Right lung (tissue), 5 donors: ENCODE results near the gene SMYD3. TPM values are rescaled to one million over a fixed set of nuclear protein-coding genes. Genes with fewer than 3 reads are reported as not detected.
"Not testable (repeated sequence)": the region's sequence is repeated elsewhere in the genome, so short reads cannot be mapped to it uniquely, and the experiment has no call there.

ENCODE experiments used
- DNase-seq, 2 donors: peaks; one replicate each; pipeline ENCODE4 v3.0.0-alpha.2; 2013
- polyA plus RNA-seq, 5 donors: library from polyadenylated mRNA; unstranded; fragments of 120-200 nt; gene quantifications; one replicate each; pipeline versions ENCODE4 v1.2.1 to v1.2.3, GENCODE V29; 2013; ENCODE audit warnings: inconsistent platforms in 1 of 5, low replicate concordance in 1 of 5; ENCODE audit not compliant: insufficient read length in 5 of 5, insufficient read depth in 1 of 5

SMYD3 gene
- polyA plus RNA-seq, 5 donors, result 20.9 to 28.5 (median 24.4) TPM

DNA sequence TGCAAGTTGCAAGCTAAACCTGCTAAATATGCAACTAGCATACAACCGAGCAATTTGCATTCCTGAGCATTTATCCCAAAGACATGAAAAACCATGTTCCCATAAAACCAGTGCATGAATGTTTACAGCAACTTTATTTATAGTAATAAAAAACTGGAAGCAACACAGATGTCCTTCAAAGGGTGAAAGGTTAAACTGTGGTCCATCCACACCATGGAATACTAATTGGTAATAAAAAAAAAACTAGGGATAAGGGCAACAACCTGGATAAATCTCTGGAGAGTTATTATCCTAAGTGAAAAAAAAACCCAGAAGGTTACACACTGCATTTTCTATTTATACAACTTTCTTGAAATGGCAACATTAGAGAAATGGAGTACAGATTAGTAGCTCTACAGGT, 474.1 kb downstream of the SMYD3 start:
- no peak for DNase-seq

DNA sequence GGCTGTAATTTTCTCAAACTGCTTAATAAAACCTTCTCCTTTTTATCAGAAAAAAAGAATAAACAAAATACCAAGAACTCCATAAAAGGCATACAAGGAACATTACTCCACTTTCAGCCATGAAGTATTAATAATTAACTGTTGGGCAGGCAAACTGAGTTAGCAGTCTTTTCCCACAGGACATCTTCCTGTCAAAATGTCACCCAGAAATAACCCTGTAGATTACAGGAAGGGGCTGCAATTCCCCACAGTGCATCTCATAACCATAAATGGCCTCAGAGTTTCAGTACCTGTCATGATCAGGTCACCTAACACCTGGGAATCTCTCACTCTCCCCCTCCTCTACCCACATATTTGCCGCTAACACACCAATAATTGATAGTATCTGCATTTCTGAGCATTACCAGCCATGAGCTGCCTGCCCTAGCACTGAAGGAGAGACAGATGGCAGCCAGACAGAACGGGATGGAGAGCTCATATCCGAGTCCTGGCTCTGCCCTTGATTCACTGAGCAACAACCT, 475.0 kb downstream of the SMYD3 start:
- DNase-seq, result no peak

DNA sequence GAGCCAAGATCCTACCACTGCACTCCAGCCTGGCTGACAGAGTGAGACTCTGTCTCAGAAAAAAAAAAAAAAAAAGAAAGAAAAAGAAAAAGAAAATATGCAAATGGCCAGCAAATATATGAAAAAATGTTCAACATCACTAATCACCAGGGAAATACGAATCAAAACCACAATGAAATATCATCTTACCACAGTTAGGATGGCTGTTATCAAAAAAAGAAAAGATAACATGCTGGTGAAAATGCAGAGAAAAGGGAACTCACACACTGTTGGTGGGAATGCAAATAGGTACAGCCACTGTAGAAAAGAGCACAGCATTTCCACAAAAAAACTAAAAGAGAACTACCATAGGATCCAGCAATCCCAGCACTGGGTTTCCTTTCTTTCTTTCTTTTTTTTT, 477.5 kb downstream of the SMYD3 start:
- DNase-seq, result no peak

- not testable (repeated sequence) for DNase-seq
These were observed 483.0 kb downstream of the SMYD3 start for GRCh38 chr1:246024118-246024517.

GRCh38 chr1:246020211-246020954, 486.7 kb downstream of the SMYD3 start:
- no peak for DNase-seq

- DNase-seq, result no peak
These were observed 488.9 kb downstream of the SMYD3 start for GRCh38 chr1:246018146-246018545.

GRCh38 chr1:246012341-246012740, 494.7 kb downstream of the SMYD3 start:
- no peak for DNase-seq

DNA sequence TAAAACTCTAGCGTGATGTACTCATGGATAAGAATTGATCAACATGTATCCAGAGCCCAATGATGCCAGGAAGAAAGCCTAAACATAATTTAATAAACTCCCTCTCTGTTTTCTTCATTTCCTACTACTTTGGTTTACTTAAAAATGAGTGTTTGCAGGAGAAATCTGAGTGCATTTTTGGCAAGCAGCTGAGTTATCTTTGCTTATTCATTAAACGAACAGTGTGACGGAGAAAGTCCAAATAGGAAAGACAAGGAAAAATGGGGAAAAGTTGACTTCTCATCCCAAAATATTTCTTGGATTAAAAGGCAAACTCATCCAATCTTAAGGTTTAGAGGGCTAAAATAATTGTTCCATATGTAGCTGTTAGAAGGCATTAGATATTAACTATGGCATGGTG, 496.7 kb downstream of the SMYD3 start:
- DNase-seq, result no peak

DNA sequence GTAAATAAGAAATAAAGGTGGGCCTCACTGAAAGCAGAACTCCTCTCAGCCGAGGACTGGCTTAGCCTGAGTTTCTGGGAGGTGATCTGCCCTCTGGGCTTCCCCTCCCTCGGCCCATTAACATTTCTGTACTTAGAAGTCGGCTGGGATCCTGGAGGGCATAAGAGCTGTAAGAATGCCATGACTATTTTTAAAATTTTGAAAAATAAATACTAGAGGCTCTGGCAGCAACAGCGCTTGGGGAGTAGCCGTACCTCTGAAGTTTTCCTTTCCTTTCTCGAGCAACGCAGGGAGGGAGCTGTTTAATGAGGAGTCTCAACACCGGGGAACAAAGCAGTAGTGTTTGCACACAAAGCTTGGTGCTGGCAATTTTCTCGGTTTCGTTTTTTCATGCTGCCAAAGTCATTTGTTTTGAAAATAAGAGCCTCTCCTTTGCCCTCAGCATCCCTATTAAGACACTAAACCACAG, 498.7 kb downstream of the SMYD3 start:
- peak; percentile 49 to 52 for DNase-seq

- no peak for DNase-seq
These were observed 502.0 kb downstream of the SMYD3 start for GRCh38 chr1:246005067-246005466.

GRCh38 chr1:246004301-246004700, 502.8 kb downstream of the SMYD3 start:
- DNase-seq, result no peak

DNA sequence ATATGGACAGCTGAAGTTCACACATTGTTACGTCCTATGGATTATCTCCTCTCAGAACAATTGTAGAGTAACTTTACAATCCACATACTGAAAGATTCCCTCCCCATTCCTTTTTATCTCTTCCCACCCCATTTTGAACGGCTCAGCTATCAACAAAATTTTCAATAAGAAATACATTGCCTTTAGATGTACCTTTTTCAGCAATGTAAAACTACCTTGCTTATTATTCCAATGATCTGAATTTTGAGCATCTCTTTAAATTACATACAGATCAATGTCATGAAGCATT, 503.7 kb downstream of the SMYD3 start:
- no peak for DNase-seq

DNA sequence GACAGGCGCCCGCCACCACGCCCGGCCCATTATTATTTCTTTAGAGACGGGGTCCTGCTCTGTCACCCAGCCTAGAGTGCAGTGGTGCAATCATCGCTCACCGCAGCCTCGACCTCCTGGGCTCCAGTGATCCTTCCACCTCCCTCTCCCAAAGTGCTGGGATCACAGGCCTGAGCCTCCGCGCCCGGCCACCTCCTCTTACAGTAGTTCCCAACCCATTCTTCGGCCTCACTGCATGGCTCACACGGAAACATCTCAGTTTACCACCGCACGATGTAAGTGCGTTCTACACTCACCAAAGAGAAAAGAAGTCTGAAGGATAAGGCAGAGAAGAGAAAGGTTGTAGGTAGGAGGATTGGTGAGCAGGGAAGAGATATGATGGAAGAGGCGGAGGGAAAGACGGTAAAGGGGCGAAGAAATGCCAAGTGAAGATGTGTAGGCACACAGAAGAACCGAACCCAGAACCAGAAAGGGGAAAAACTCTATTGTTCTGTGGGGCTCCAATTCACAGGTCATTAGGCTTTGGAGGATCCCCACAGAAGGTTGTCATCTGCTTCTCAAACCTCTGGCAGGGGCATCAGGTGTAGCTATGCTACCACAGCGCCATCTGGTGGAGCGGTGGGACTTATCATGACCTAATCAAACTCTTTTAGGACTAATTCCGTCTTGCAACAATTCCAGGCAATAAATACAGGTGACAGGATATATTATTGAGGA, 504.2 kb downstream of the SMYD3 start:
- peak; percentile 68 to 79 for DNase-seq

- DNase-seq, result no peak
These were observed 505.2 kb downstream of the SMYD3 start for GRCh38 chr1:246001837-246002230.

GRCh38 chr1:246001142-246001836, 505.8 kb downstream of the SMYD3 start:
- no peak for DNase-seq

- no peak for DNase-seq
These were observed 506.5 kb downstream of the SMYD3 start for GRCh38 chr1:246000638-246001015.

DNA sequence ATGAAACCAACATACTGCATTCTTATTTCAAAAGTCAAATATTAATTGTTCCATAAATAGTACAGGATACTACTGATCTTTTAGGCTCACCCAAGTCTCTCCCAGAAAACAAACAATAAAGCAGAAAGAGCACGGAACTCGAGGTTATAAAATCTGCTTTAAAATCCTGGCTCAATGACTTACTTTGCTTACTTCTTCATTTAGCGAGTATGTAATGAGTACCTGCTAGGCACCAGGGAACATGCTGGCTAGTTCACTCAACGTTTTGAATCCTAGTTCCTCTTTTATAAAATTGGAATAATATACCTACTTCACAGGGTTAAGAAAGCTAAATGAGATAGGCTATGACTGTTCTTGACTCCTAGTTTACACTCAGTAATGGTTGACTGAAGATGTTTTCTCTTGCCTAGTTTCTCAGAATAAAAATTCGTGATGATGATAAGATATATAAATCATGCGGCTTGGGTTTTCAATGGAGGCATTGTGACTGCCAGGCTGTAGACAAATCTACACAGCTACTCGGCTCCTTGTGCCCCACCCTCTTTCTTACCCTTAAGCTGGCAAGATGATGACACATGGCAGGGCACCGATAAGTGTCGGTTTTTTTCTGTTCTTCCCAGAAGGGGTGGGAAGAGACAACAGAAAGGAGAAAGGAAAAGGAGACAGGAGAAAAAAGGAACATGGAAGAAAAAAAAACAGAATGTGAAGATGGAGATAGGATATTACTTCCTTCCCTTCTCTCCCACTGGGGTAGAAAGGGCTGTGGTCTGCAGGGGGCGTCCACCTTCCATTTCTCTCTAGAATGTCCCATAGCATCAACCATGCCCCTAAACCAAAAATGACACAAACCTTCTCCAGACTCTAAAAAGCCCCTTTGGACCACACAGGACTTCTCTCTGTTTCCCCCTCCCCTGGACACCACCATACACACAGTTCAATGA, 507.1 kb downstream of the SMYD3 start:
- DNase-seq, result no peak

DNA sequence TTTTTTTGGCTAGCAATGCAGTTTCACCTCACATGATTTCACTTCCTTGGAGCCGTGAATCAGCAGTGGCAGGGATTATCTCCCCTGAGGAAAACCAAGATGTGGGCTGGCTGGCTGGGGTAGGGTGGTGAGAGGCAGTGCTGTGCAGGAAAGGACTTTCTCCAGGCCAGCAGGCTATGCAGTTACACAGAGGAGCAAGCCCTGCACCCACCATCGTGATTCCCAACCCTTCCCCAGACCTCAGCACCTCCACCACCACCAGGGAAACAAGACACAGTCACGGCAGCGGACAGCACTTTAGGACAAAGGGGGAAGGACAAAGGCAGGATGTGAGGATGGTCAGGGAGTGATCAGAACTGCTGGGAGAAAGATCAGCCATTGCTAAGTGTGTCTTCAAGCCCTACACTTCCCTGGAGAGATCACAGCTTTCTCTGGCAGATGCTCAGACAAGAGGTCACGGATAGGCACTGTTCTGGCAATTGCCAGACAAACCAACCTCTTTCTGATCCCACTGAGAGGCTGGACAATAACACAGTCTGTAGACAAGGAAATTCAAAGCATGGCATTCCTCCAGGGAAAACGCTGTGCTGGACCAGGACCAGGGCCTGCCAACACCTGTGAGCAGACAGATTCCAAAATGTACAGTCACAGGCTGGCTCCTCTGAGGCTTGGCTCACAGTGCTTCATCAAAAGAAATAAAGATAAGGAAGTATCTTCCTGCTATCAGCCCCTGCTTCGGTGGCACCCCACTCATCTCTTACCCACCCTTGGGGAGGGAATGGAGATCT, 509.4 kb downstream of the SMYD3 start:
- DNase-seq, result no peak

- DNase-seq, result no peak
These were observed 510.3 kb downstream of the SMYD3 start for GRCh38 chr1:245996811-245997210.

DNA sequence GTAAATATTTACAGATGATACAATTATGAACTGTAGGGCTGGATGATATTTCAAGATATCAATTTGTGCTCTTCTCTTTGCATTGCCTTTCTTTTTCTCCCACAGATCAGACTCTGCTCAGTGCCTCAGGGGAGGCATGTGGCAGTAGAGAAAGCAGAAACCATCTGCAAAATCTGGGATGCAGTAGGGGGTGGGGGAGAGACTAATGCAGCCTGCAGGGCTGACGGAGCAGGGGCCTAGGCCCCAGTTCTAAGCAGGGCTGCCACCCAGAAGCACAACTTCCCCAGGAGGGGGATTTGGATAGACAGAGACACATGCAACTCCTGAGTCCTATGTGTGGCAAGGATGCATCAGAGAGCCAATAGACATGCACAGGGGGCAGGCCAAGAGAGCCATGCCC, 511.6 kb downstream of the SMYD3 start:
- no peak for DNase-seq

GRCh38 chr1:245991266-245991665, 515.8 kb downstream of the SMYD3 start:
- no peak for DNase-seq
